BJ (cell line): Measurements from ENCODE around the gene PEF1. TPM values are rescaled to one million over a fixed set of nuclear protein-coding genes. Genes with fewer than 3 reads are reported as not detected.

Source experiments
- CTCF ChIA-PET: fragments of 350-600 bp; formaldehyde crosslinking; extraction: SDS; loops from one replicate; lab custom pipeline; 2021; ENCODE audit warnings: antibody characterized with exemption, inconsistent platforms; lab: Yijun Ruan, JAX
- POLR2A ChIA-PET: fragments of 300-600 bp; sonication (Branson Sonifier 250); formaldehyde crosslinking; extraction: SDS; loops from one replicate; lab custom pipeline; 2021; ENCODE audit warnings: antibody characterized with exemption; lab: Charles Lee
- DNase-seq: peaks from one replicate; pipeline ENCODE4 v3.0.0-alpha.2; 2011; ENCODE audit warnings: low read depth
- H3K27me3 ChIP-seq: 2 replicates; pipeline ENCODE4 v1.6.0; 2011; ENCODE audit warnings: low read length; ENCODE audit not compliant: control insufficient read depth, insufficient read depth
- H3K36me3 ChIP-seq: 2 replicates; pipeline ENCODE4 v1.5.1; 2011; ENCODE audit warnings: low read length; ENCODE audit not compliant: control insufficient read depth, insufficient read depth
- H3K4me3 ChIP-seq: 2 replicates; pipeline ENCODE4 v1.5.1; 2011; ENCODE audit warnings: low read depth, mild to moderate bottlenecking, control low read depth, low read length
- polyA plus RNA-seq: library from polyadenylated mRNA; depleted of rRNA; stranded (reverse); fragments of >200 nt; gene quantifications from 2 replicates; pipeline ENCODE4 v1.2.3, GENCODE V29; 2011
- TF ChIP-seq, protein P1 (sequence below): IDR thresholded peaks from 2 replicates; pipeline ENCODE4 v1.5.1; 2011; ENCODE audit warnings: low read depth, mild to moderate bottlenecking, control low read depth, inconsistent platforms, low read length, moderate library complexity; ENCODE audit not compliant: insufficient read depth

PEF1 gene
- polyA plus RNA-seq, 1 experiment = 145 TPM

DNA sequence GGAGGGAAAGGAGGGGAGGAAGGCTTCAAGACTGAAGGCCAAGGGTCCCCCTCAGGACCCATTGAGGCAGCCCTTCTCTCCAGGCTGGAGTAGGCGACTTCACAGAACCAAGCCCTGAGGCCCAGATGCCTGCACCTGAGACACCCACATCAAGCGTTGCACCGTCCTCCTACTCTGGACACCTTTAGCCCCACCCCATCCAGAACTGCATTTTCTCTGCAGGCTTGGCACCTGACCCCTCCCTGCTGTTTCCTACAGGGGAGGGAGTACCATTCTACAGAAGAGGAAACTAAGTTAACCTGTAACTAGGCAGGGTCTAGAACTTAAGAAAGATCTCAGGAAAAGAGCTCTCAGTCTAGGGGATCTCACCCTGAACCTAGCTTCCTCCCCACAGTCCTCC is 12.0 kb downstream of the PEF1 start:
- ChIA-PET POLR2A (no interaction called here), CTCF (interaction anchor here (1.1 kb wide), 2 partner anchors 41 to 65 kb away, joined by 3 read pairs; no protein-coding TSS in a partner anchor)
- H3K36me3 ChIP-seq = peaks cover 33% of the 10 kb centered on the region
- H3K4me3 ChIP-seq = no peak overlapping the region
- H3K27me3 ChIP-seq = no peaks in the 10 kb centered on the region
- TF ChIP-seq, protein P1, sequence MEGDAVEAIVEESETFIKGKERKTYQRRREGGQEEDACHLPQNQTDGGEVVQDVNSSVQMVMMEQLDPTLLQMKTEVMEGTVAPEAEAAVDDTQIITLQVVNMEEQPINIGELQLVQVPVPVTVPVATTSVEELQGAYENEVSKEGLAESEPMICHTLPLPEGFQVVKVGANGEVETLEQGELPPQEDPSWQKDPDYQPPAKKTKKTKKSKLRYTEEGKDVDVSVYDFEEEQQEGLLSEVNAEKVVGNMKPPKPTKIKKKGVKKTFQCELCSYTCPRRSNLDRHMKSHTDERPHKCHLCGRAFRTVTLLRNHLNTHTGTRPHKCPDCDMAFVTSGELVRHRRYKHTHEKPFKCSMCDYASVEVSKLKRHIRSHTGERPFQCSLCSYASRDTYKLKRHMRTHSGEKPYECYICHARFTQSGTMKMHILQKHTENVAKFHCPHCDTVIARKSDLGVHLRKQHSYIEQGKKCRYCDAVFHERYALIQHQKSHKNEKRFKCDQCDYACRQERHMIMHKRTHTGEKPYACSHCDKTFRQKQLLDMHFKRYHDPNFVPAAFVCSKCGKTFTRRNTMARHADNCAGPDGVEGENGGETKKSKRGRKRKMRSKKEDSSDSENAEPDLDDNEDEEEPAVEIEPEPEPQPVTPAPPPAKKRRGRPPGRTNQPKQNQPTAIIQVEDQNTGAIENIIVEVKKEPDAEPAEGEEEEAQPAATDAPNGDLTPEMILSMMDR = no peak
- DNase-seq = no peak

- peaks cover 32% of the 10 kb centered on the region for H3K36me3 ChIP-seq
- H3K4me3 ChIP-seq = no peak overlapping the region
- no peaks in the 10 kb centered on the region for H3K27me3 ChIP-seq
- DNase-seq = no peak
- TF ChIP-seq, protein P1 = no peak
- ChIA-PET CTCF (interaction anchor here (0.9 to 5.6 kb wide), 4 partner anchors 10 to 159 kb away, joined by 3 to 29 read pairs (median 4); no protein-coding TSS in a partner anchor), POLR2A (no interaction called here)
Measured at GRCh38 chr1:31628931-31629556, 15.6 kb downstream of the PEF1 start.

GRCh38 chr1:31627930-31628559 is 16.6 kb downstream of the PEF1 start:
- CTCF ChIA-PET = interaction anchor here (1.3 to 5.6 kb wide), 3 partner anchors 9 to 12 kb away, joined by 6 to 29 read pairs (median 6); no protein-coding TSS in a partner anchor

GRCh38 chr1:31627301-31627929 is 17.3 kb downstream of the PEF1 start:
- DNase-seq = no peak
- TF ChIP-seq, protein P1 = no peak
- Histone ChIP-seq H3K36me3 (peaks cover 29% of the 10 kb centered on the region), H3K4me3 (no peak overlapping the region), H3K27me3 (no peaks in the 10 kb centered on the region)
- POLR2A ChIA-PET = no interaction called here
- CTCF ChIA-PET = interaction anchor here (0.6 to 5.6 kb wide), 3 partner anchors 9 to 211 kb away, joined by 3 to 29 read pairs (median 6); no protein-coding TSS in a partner anchor

More at GRCh38 chr1:31627930-31628559, 16.6 kb downstream of the PEF1 start:
- Histone ChIP-seq H3K36me3 (peaks cover 32% of the 10 kb centered on the region), H3K27me3 (no peaks in the 10 kb centered on the region), H3K4me3 (no peak overlapping the region)
- TF ChIP-seq, protein P1 = no peak
- POLR2A ChIA-PET = no interaction called here
- DNase-seq = no peak
